Upper lobe of left lung (tissue), 6 donors: Measurements from ENCODE around the gene GKAP1. TPM values are rescaled to one million over a fixed set of nuclear protein-coding genes. Genes with fewer than 3 reads are reported as not detected.
"Not testable (repeated sequence)": the region's sequence is repeated elsewhere in the genome, so short reads cannot be mapped to it uniquely, and the experiment has no call there.

Source experiments
- ATAC-seq, 2 donors: fragments of 200-7000 bp; cut with Tn5 transposase; one replicate each; pipeline ENCODE4 v1.9.1; 2022; ENCODE audit warnings: mild to moderate bottlenecking in 2 of 2, moderate library complexity in 2 of 2; ENCODE audit not compliant: low FRiP score in 2 of 2
- DNase-seq, 2 donors: peaks; one replicate each; pipeline ENCODE4 v3.0.0-alpha.2; 2019 to 2020
- H3K27ac ChIP-seq, 4 donors: fragments of 200-600 bp; sonication (generic); one replicate each; pipeline ENCODE4 v1.5.1; 2016 to 2019
- H3K27me3 ChIP-seq, 4 donors: fragments of 200-600 bp; sonication (generic); one replicate each; pipeline ENCODE4 v1.5.1; 2017 to 2019
- H3K36me3 ChIP-seq, 4 donors: fragments of 200-600 bp; sonication (generic); one replicate each; pipeline ENCODE4 v1.5.1; 2016 to 2019
- H3K4me1 ChIP-seq, 4 donors: fragments of 200-600 bp; sonication (generic); one replicate each; pipeline ENCODE4 v1.5.1; 2018 to 2019
- H3K4me3 ChIP-seq, 4 donors: fragments of 200-600 bp; sonication (generic); one replicate each; pipeline ENCODE4 v1.5.1; 2017 to 2019; ENCODE audit warnings: mild to moderate bottlenecking in 2 of 4, moderate library complexity in 1 of 4
- H3K9me3 ChIP-seq, 4 donors: fragments of 200-600 bp; sonication (generic); one replicate each; pipeline ENCODE4 v1.5.1; 2018 to 2019
- CTCF ChIP-seq, 6 experiments: fragments of 450-650 bp in 4 of 6; fragments of 200-600 bp in 2 of 6; sonication (generic) in 2 of 6; IDR thresholded peaks; one replicate each; pipeline ENCODE4 v1.5.1; 2016 to 2019; ENCODE audit warnings: antibody characterized with exemption in 6 of 6
- POLR2A ChIP-seq, 4 donors: fragments of 450-650 bp; IDR thresholded peaks; one replicate each; pipeline ENCODE4 v1.5.1; 2016 to 2017; ENCODE audit warnings: antibody characterized with exemption in 4 of 4, mild to moderate bottlenecking in 2 of 4
- POLR2AphosphoS5 ChIP-seq, 2 donors: sonication (generic); formaldehyde crosslinking; IDR thresholded peaks; one replicate each; pipeline ENCODE4 v1.5.1; 2017; ENCODE audit warnings: antibody characterized with exemption in 2 of 2
- WGBS, 2 donors: methylation state at CpG; one replicate each; pipeline ENCODE4 v1.1.5; 2017 to 2018; 5-methylcytosine and 5-hydroxymethylcytosine counted together
- total RNA-seq, 6 donors: library from RNA; depleted of rRNA in 4 of 6; stranded (reverse); fragments of >200 nt in 4 of 6; gene quantifications; one replicate each; pipeline versions ENCODE4 v1.1.0 to v1.2.1, GENCODE V29; 2016 to 2021
- donor health status: DM: no; HTN: no; CAD: no; lungs with moderate emphysema.
- donor health status: DM: no; HTN: yes; CAD: no; lungs with severe emphysema.

Gene GKAP1
- 10 to 100 TPM in 2 of 6 donors, 1 to 10 TPM in 4; 4.4 to 28.3 (median 6.5) TPM for total RNA-seq

- ATAC-seq = peak; percentile 91 to 98
- peak; percentile 84 to 95 for DNase-seq
These were observed at the start of gene GKAP1 for GRCh38 chr9:83817356-83818278. GKAP1 (minus strand) TSS chr9:83817769; CDS start chr9:83806517, 11,252 bp downstream.

GRCh38 chr9:83849895-83850294 lies 32.3 kb upstream of the GKAP1 start:
- WGBS, 2 donors = 91 to 93% methylated on average over 8 of the region's 8 CpGs
- not testable (repeated sequence) for ATAC-seq, DNase-seq, H3K4me3 ChIP-seq, H3K9me3 ChIP-seq, H3K36me3 ChIP-seq, H3K27ac ChIP-seq, H3K4me1 ChIP-seq, H3K27me3 ChIP-seq

More at GRCh38 chr9:83817356-83818278, at the start of gene GKAP1:
- H3K36me3 ChIP-seq, H3K27me3 ChIP-seq, H3K9me3 ChIP-seq, H3K4me1 ChIP-seq: not testable (repeated sequence)
- H3K27ac ChIP-seq = peak within 1 kb of the TSS; percentile 74 to 93 (median 84)
- TF ChIP-seq POLR2AphosphoS5 (IDR thresholded peaks at IDR 0.05) = peak in 1 of 2 donors; percentile 12
- peak in 1 of 4 donors; percentile 22 for TF ChIP-seq POLR2A (IDR thresholded peaks at IDR 0.05)
- TF ChIP-seq CTCF (IDR thresholded peaks at IDR 0.05) = peak in 4 of 6 experiments; percentile 19 to 50 (median 26)
- H3K4me3 ChIP-seq = peak within 1 kb of the TSS; percentile 80 to 95 (median 82)
- 1 to 3% methylated on average over 22 of the region's 103 CpGs for WGBS, 2 donors

GRCh38 chr9:83837070-83837643 lies 19.6 kb upstream of the GKAP1 start:
- not testable (repeated sequence) for H3K4me3 ChIP-seq, H3K27ac ChIP-seq, H3K4me1 ChIP-seq, DNase-seq, H3K27me3 ChIP-seq, H3K36me3 ChIP-seq, H3K9me3 ChIP-seq
- peak in 1 of 2 donors; percentile 79 for ATAC-seq
- TF ChIP-seq CTCF (IDR thresholded peaks at IDR 0.05) = peak in 1 of 6 experiments; percentile 5
- 79 to 80% methylated on average over 7 of the region's 7 CpGs for WGBS, 2 donors

GRCh38 chr9:83830426-83831071 lies 13.0 kb upstream of the GKAP1 start:
- WGBS, 2 donors = 83 to 88% methylated on average over 5 of the region's 5 CpGs
- ATAC-seq, H3K4me3 ChIP-seq, H3K27ac ChIP-seq, DNase-seq, H3K4me1 ChIP-seq, H3K9me3 ChIP-seq, H3K36me3 ChIP-seq, H3K27me3 ChIP-seq: not testable (repeated sequence)

- WGBS, 2 donors = 87 to 95% methylated on average over 3 of the region's 3 CpGs
- not testable (repeated sequence) for H3K9me3 ChIP-seq, H3K4me3 ChIP-seq, H3K36me3 ChIP-seq, DNase-seq, H3K27me3 ChIP-seq, ATAC-seq, H3K27ac ChIP-seq, H3K4me1 ChIP-seq
These were observed 7.5 kb upstream of the GKAP1 start for GRCh38 chr9:83824986-83825623.

- Histone ChIP-seq H3K4me3 (peak overlapping the region; percentile 80 to 95 (median 82)), H3K27ac (peak overlapping the region; percentile 74 to 93 (median 84))
- not testable (repeated sequence) for H3K9me3 ChIP-seq, H3K36me3 ChIP-seq, DNase-seq, ATAC-seq, H3K4me1 ChIP-seq, H3K27me3 ChIP-seq
- WGBS, 2 donors = 0% methylated on average over 13 to 35 of the region's 38 CpGs
These were observed 586 bp downstream of the GKAP1 start for GRCh38 chr9:83817011-83817355.

GRCh38 chr9:83815120-83815519 lies 2.4 kb downstream of the GKAP1 start:
- H3K27ac ChIP-seq, ATAC-seq, H3K27me3 ChIP-seq, DNase-seq, H3K4me1 ChIP-seq, H3K36me3 ChIP-seq, H3K4me3 ChIP-seq, H3K9me3 ChIP-seq: not testable (repeated sequence)
- 96 to 98% methylated on average over 4 of the region's 4 CpGs for WGBS, 2 donors

- H3K4me1 ChIP-seq, H3K4me3 ChIP-seq, ATAC-seq, H3K9me3 ChIP-seq, H3K36me3 ChIP-seq, H3K27ac ChIP-seq, H3K27me3 ChIP-seq, DNase-seq: not testable (repeated sequence)
- WGBS, 2 donors = 65 to 90% methylated on average over 1 of the region's 1 CpG
These were observed 8.4 kb downstream of the GKAP1 start for GRCh38 chr9:83809213-83809612.

- H3K27ac ChIP-seq, H3K4me1 ChIP-seq, H3K9me3 ChIP-seq, H3K4me3 ChIP-seq, ATAC-seq, H3K27me3 ChIP-seq, H3K36me3 ChIP-seq: not testable (repeated sequence)
- WGBS, 2 donors = no CpG with 5 or more reads among the region's 31 CpGs
- DNase-seq = peak in 1 of 2 donors; percentile 40
These were observed 13.1 kb downstream of the GKAP1 start for GRCh38 chr9:83804454-83804853.

- not testable (repeated sequence) for H3K4me1 ChIP-seq, H3K27me3 ChIP-seq, ATAC-seq, H3K36me3 ChIP-seq, H3K9me3 ChIP-seq, H3K4me3 ChIP-seq, H3K27ac ChIP-seq
- 97% methylated on average over 7 of the region's 33 CpGs; no CpG with 5 or more reads in 1 of the 2 donors for WGBS, 2 donors
- peak in 1 of 2 donors; percentile 50 for DNase-seq
These were observed 13.6 kb downstream of the GKAP1 start for GRCh38 chr9:83803941-83804340.
